Measurements from ENCODE around the gene CX3CR1. TPM values are rescaled to one million over a fixed set of nuclear protein-coding genes. Genes with fewer than 3 reads are reported as not detected.

CX3CR1 gene
- total and polyA plus RNA-seq, 10 of the 15 experiments (the other 5 are each of a cell fraction or from before 2014, with no cell fraction given) = 0.05 to 0.53 (median 0.15) TPM

DNA sequence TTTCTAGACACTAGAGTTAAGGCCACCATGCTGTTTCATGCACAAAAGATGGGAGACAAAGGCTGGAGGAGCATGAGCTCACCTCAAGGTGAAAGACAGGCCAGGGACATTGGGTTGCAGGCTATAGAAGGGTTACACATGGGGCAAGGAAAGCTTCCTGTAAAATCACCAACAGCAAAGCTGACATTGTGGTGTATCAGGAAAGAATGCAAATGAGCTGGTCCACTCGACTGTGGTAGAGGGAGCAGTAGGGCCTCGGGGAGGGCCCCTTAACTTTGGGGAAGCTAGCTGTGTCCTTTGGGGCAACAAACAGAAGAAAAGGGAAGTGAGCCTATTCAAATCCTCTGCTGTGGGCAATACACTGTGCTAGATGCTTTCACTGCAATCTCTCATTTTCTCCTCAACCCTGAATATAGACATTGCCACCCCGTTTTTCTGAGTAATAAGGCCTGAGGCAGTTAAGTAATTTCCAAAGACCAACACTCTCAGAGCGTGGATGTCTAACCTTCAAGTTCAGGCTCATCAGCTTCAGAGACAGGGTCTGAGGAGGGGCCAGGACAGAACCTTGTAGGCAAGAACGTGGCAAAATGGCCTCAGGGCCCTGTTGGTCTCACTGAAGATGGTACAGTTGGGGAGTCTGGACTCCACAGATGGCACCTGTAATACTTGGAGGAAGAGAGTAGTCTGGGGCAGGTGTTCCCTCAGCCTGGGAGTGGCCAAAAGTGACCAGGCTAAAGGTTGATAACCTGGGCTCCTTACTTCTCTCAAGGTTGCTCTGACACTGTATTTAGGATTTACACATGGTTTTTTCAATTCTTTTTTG lies 24.1 kb downstream of the CX3CR1 start:
- in situ Hi-C loops (cut with MboI) (no loop called here), intact Hi-C loops (cut with micrococcal nuclease; ENCODE audit: unreplicated experiment) (loop anchor here (1.0 to 2.0 kb wide), 2 partner anchors 33 to 35 kb away; no protein-coding TSS in a partner anchor)
- H4K20me1 ChIP-seq (ENCODE audit: control insufficient read depth, insufficient read depth) = no peaks in the 10 kb centered on the region
- DNase-seq (ENCODE audit: low read depth, low spot score) (peak; percentile 90), FAIRE-seq (peak; percentile 100), ATAC-seq (peak; percentile 97)
- H3K36me3 ChIP-seq (ENCODE audit: control insufficient read depth in 2 of 2, insufficient read depth in 2 of 2, low read length in 1 of 2) = no peaks in the 10 kb centered on the region
- H3K9me3 ChIP-seq (replicated peaks; ENCODE audit: control insufficient read depth, insufficient read depth, low read length) = no peaks in the 10 kb centered on the region
- H3K27me3 ChIP-seq (replicated peaks in 1 of 2; ENCODE audit: control insufficient read depth in 2 of 2, insufficient read depth in 2 of 2, low read length in 1 of 2) = no peaks in the 10 kb centered on the region
- H3K4me3 ChIP-seq = peak overlapping the region; percentile 39; the same call in 1 of the 2 replicates
- H3K27ac ChIP-seq (ENCODE audit: control insufficient read depth, insufficient read depth) = peak overlapping the region; percentile 93
- peak overlapping the region; percentile 7; the same call in 1 of the 2 replicates for H3K9ac ChIP-seq (ENCODE audit: control insufficient read depth, insufficient read depth, low read length)
- RAD21 ChIA-PET (ENCODE audit: unreplicated experiment) = interaction anchor here (0.6 to 1.8 kb wide), 19 partner anchors 8 to 256 kb away, joined by 3 to 19 read pairs (median 3); partner anchors contain the start of genes CX3CR1, RPSA and XIRP1
- CTCF ChIA-PET = interaction anchor here (0.6 to 4.6 kb wide), 7 partner anchors 11 to 51 kb away, joined by 3 to 49 read pairs (median 5); no protein-coding TSS in a partner anchor
- peak overlapping the region; percentile 68 for H3K4me2 ChIP-seq (ENCODE audit: control insufficient read depth, insufficient read depth)
- peak overlapping the region; percentile 62 for H2AFZ ChIP-seq (ENCODE audit: control insufficient read depth, low read depth, low read length)
- 8% methylated on average over 5 of the region's 5 CpGs for WGBS (ENCODE audit: insufficient coverage, insufficient replicate concordance, low lambda C conversion rate, missing lambda C conversion rate)
- POLR2A ChIA-PET = interaction anchor here (0.8 to 1.7 kb wide), 4 partner anchors 11 to 40 kb away, joined by 4 to 5 read pairs (median 5); no protein-coding TSS in a partner anchor
- H3K4me1 ChIP-seq (ENCODE audit: control insufficient read depth, insufficient read depth, low read length) = peaks cover 30% of the 10 kb centered on the region
- BruUV-seq (replicated peaks) = no TSS peak
- SMC1A ChIA-PET (ENCODE audit: uncharacterized antibody, unreplicated experiment) = interaction anchor here (0.7 to 2.6 kb wide), 16 partner anchors 8 to 128 kb away, joined by 3 to 25 read pairs (median 4); no protein-coding TSS in a partner anchor
- H3K79me2 ChIP-seq (ENCODE audit: control insufficient read depth, insufficient read depth, low read length) = no peaks in the 10 kb centered on the region
- TF ChIP-seq ZNF622 (IDR thresholded peaks at IDR 0.05) (no peak), CHD1 (IDR thresholded peaks at IDR 0.05; ENCODE audit: low read depth, low read length) (0 out of 2 replicates have a peak, but pooled peaks have one; percentile 29), CREM (IDR thresholded peaks at IDR 0.05; ENCODE audit: low read depth) (peak; percentile 60), NR2F1 (conservative IDR thresholded peaks at IDR 0.05) (peak; percentile 33; the same call in 1 of the 2 replicates), TARDBP (IDR thresholded peaks at IDR 0.05; ENCODE audit: borderline replicate concordance) (no peak), YY1 (IDR thresholded peaks at IDR 0.05; ENCODE audit: low read depth, low read length) (peak; percentile 39; the same call in 1 of the 2 replicates), ZNF274 (IDR thresholded peaks at IDR 0.05; ENCODE audit: insufficient read depth, insufficient read length) (no peak), PAX8 (IDR thresholded peaks at IDR 0.05) (no peak), IKZF2 (IDR thresholded peaks at IDR 0.05) (peak; percentile 95 to 97), EGR1 (IDR thresholded peaks at IDR 0.05; ENCODE audit: borderline replicate concordance in 1 of 2, low read depth in 2 of 2, low read length in 2 of 2) (no peak), ATF7 (IDR thresholded peaks at IDR 0.05; ENCODE audit: low read depth) (peak; percentile 77), IRF4 (IDR thresholded peaks at IDR 0.05; ENCODE audit: low read depth, low read length) (peak; percentile 89), NR2C2 (IDR thresholded peaks at IDR 0.05; ENCODE audit: borderline replicate concordance, control insufficient read depth, insufficient read length, low read depth) (no peak), CREB1 (IDR thresholded peaks at IDR 0.05; ENCODE audit: low read depth) (0 out of 2 replicates have a peak, but pooled peaks have one; percentile 31), LARP7 (IDR thresholded peaks at IDR 0.05) (no peak)
- TF ChIP-seq, protein P1, sequence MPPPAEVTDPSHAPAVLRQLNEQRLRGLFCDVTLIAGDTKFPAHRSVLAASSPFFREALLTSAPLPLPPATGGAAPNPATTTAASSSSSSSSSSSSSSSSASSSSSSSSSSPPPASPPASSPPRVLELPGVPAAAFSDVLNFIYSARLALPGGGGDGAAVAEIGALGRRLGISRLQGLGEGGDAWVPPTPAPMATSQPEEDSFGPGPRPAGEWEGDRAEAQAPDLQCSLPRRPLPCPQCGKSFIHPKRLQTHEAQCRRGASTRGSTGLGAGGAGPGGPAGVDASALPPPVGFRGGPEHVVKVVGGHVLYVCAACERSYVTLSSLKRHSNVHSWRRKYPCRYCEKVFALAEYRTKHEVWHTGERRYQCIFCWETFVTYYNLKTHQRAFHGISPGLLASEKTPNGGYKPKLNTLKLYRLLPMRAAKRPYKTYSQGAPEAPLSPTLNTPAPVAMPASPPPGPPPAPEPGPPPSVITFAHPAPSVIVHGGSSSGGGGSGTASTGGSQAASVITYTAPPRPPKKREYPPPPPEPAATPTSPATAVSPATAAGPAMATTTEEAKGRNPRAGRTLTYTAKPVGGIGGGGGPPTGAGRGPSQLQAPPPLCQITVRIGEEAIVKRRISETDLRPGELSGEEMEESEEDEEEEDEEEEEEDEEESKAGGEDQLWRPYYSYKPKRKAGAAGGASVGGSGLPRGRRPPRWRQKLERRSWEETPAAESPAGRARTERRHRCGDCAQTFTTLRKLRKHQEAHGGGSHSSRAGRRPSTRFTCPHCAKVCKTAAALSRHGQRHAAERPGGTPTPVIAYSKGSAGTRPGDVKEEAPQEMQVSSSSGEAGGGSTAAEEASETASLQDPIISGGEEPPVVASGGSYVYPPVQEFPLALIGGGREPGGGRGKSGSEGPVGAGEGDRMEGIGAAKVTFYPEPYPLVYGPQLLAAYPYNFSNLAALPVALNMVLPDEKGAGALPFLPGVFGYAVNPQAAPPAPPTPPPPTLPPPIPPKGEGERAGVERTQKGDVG (CRISPR knock-in tag; IDR thresholded peaks at IDR 0.05) = no peak
- TF ChIP-seq, protein P2, sequence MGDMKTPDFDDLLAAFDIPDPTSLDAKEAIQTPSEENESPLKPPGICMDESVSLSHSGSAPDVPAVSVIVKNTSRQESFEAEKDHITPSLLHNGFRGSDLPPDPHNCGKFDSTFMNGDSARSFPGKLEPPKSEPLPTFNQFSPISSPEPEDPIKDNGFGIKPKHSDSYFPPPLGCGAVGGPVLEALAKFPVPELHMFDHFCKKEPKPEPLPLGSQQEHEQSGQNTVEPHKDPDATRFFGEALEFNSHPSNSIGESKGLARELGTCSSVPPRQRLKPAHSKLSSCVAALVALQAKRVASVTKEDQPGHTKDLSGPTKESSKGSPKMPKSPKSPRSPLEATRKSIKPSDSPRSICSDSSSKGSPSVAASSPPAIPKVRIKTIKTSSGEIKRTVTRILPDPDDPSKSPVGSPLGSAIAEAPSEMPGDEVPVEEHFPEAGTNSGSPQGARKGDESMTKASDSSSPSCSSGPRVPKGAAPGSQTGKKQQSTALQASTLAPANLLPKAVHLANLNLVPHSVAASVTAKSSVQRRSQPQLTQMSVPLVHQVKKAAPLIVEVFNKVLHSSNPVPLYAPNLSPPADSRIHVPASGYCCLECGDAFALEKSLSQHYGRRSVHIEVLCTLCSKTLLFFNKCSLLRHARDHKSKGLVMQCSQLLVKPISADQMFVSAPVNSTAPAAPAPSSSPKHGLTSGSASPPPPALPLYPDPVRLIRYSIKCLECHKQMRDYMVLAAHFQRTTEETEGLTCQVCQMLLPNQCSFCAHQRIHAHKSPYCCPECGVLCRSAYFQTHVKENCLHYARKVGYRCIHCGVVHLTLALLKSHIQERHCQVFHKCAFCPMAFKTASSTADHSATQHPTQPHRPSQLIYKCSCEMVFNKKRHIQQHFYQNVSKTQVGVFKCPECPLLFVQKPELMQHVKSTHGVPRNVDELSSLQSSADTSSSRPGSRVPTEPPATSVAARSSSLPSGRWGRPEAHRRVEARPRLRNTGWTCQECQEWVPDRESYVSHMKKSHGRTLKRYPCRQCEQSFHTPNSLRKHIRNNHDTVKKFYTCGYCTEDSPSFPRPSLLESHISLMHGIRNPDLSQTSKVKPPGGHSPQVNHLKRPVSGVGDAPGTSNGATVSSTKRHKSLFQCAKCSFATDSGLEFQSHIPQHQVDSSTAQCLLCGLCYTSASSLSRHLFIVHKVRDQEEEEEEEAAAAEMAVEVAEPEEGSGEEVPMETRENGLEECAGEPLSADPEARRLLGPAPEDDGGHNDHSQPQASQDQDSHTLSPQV (IDR thresholded peaks at IDR 0.05) = no peak
